ENCODE results near the gene CPSF3. TPM values are rescaled to one million over a fixed set of nuclear protein-coding genes. Genes with fewer than 3 reads are reported as not detected.

The CPSF3 gene
- total RNA-seq, 1 donor from 2014 or later, result 23.2 TPM

DNA sequence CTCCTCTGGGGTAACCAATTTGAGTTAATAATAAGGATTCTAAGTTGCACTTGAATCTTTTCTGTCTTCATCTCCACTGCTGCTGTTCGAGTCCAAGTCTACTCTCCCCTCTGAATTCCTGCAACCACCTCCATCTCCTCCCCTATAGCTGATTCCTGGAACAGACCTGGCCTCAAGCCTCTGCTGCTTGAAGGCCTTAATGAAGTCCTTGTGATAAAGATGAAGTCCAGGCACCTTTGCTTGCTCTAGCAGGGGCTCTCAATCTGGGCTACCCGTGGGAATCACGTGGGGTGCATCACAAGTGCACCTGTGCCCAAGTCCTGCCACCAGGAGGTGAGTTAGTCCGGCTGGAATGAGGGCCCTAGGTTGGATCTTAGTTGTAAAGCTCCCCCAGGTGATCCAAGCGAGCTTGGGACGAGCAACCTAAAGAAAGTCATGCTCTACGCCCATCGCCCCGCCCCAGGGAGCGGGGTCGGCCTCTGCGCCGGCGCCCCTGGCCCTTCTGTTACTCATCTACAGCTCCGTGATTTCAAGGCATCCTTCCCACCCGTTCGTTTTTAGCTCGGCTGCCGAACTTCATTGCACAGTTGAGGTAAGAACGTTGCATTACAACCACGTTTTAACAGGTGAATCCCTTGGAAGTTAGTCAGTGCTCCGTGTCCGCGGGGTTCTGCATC lies 50.0 kb downstream of the CPSF3 start:
- Histone ChIP-seq H3K4me3 (peak overlapping the region; percentile 69), H3K9me3 (no peaks in the 10 kb centered on the region), H3K36me3 (peaks cover 27% of the 10 kb centered on the region), H3K27me3 (no peaks in the 10 kb centered on the region), H3K4me1 (peaks cover 21% of the 10 kb centered on the region), H3K27ac (peak overlapping the region; percentile 88)
- intact Hi-C loops (cut with DNase I), result no loop called here
- DNase-seq (peak; percentile 67), ATAC-seq (peak; percentile 33)
- no peak for TF ChIP-seq CTCF (IDR thresholded peaks at IDR 0.05)

DNA sequence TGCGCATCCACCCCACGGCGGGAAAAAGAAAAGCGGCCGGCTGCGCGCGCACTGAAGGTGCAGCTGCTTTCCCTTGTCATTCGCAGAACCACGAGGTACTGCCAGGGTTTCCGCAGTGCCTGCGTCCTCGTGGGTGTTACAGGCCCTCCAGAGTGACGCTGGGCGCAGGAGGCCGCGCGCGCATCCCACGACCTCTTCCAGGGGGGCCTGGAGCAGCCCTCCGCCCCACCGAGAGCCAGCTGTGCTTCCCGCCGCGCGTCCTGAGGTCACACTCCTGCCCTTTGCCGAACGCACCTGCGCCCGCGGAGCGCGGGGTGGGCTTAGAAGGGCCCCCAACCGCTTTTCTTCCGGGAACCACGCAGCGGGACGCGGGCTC lies 50.5 kb downstream of the CPSF3 start:
- H3K27me3 ChIP-seq, result no peaks in the 10 kb centered on the region
- H3K36me3 ChIP-seq, result peaks cover 27% of the 10 kb centered on the region
- ATAC-seq (peak; percentile 56), DNase-seq (peak; percentile 80)
- intact Hi-C loops (cut with DNase I), result no loop called here
- peak overlapping the region; percentile 69 for H3K4me3 ChIP-seq
- H3K27ac ChIP-seq, result peak overlapping the region; percentile 88
- no peak for TF ChIP-seq CTCF (IDR thresholded peaks at IDR 0.05)
- no peaks in the 10 kb centered on the region for H3K9me3 ChIP-seq
- peaks cover 21% of the 10 kb centered on the region for H3K4me1 ChIP-seq

- no peak for TF ChIP-seq CTCF (IDR thresholded peaks at IDR 0.05)
- intact Hi-C loops (cut with DNase I), result no loop called here
- Histone ChIP-seq H3K36me3 (peaks cover 26% of the 10 kb centered on the region), H3K4me3 (peak within 1 kb of the TSS; percentile 69), H3K9me3 (no peaks in the 10 kb centered on the region), H3K4me1 (peaks cover 21% of the 10 kb centered on the region), H3K27me3 (no peaks in the 10 kb centered on the region), H3K27ac (peak within 1 kb of the TSS; percentile 88)
- ATAC-seq, result peak; percentile 93
- peak; percentile 89 for DNase-seq
Observed at GRCh38 chr2:9474361-9475057, 51.1 kb downstream of the CPSF3 start, which contains the start of gene IAH1. TSS of gene IAH1 (plus strand) at chr2:9474551. CDS start at chr2:9474567, 16 bp downstream.

GRCh38 chr2:9477914-9478313 lies 54.5 kb downstream of the CPSF3 start:
- ATAC-seq (no peak), DNase-seq (no peak)
- Histone ChIP-seq H3K27me3 (no peaks in the 10 kb centered on the region), H3K4me1 (peaks cover 21% of the 10 kb centered on the region), H3K36me3 (peaks cover 57% of the 10 kb centered on the region), H3K9me3 (no peaks in the 10 kb centered on the region), H3K27ac (no peak overlapping the region), H3K4me3 (no peak overlapping the region)
- TF ChIP-seq CTCF (IDR thresholded peaks at IDR 0.05), result no peak
- intact Hi-C loops (cut with DNase I), result no loop called here

- intact Hi-C loops (cut with DNase I), result no loop called here
- TF ChIP-seq CTCF (IDR thresholded peaks at IDR 0.05), result no peak
- no peaks in the 10 kb centered on the region for H3K9me3 ChIP-seq
- H3K4me3 ChIP-seq, result no peak overlapping the region
- H3K27ac ChIP-seq, result no peak overlapping the region
- peaks cover 59% of the 10 kb centered on the region for H3K36me3 ChIP-seq
- no peak for DNase-seq
- peaks cover 21% of the 10 kb centered on the region for H3K4me1 ChIP-seq
- H3K27me3 ChIP-seq, result no peaks in the 10 kb centered on the region
- no peak for ATAC-seq
Observed at GRCh38 chr2:9478526-9478925, 55.1 kb downstream of the CPSF3 start.
